Lung microvascular endothelial cell (primary cell): Measurements from ENCODE around the gene FRAT1. TPM values are rescaled to one million over a fixed set of nuclear protein-coding genes. Genes with fewer than 3 reads are reported as not detected.
A peak's percentile ranks its signal among the peaks of the same experiment; 100 is the strongest.
"Not testable (repeated sequence)": the region's sequence is repeated elsewhere in the genome, so short reads cannot be mapped to it uniquely, and the experiment has no call there.

Source experiments
- DNase-seq, 2 donors: peaks; one replicate each; pipeline versions ENCODE4 v3.0.0 to v3.0.0-alpha.2; 2010; ENCODE audit warnings: low read depth in 2 of 2
- total RNA-seq: library from RNA; depleted of rRNA; stranded (reverse); fragments of >200 nt; gene quantifications from 2 replicates; pipeline ENCODE4 v1.2.1, GENCODE V29; 2014

The FRAT1 gene
- total RNA-seq, 1 donor from 2014 or later: 5.8 TPM

- peak; percentile 94 to 96 for DNase-seq
Measured at GRCh38 chr10:97334370-97335175, 15.5 kb downstream of the FRAT1 start, which contains the start of gene FRAT2. Gene FRAT2, minus strand, starts transcription at chr10:97334729. Its CDS starts 157 bp downstream, at chr10:97334572.

DNA sequence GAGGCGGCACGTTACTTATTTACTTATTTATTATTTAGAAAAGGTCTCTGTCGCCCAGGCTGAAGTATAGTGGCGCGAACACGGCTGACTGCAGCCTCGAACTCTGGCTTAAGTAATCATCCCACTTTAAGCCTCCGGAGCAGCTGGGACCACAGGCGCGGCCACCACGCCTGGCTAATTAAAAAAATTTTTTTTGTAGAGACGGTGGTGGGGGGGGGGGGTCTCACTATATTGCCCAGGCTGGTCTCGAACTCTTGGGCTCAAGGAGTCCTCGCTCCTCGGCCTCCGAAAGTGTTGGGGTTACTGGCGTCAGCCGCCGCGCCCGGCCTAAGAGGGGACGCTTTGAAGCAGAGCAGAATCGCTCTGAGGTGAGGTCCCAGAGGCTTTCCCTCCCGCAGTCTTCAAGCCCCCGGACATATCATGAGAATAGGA lies 16.1 kb downstream of the FRAT1 start:
- DNase-seq: no peak

- no peak for DNase-seq
Measured at GRCh38 chr10:97336006-97336405, 16.9 kb downstream of the FRAT1 start.

DNA sequence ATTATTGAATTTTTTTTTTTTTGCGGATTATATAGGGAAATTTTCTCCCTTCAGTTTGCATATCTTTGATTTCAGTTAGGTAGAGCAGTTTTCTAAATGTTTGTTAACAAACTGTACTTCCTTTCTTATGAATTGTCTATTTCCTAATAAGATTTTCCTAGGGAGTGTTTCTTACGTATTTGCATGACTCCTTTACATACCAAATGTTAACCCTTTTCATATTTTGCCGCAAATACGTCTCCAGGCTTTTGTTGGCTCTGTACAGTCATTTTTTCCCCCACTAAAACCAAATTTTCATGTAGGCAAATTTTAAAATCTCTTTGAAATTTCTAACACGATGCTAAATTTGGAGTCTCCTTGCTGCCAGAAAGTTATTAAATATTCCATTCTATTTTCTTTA lies 17.4 kb downstream of the FRAT1 start:
- DNase-seq: no peak

GRCh38 chr10:97336942-97337831 lies 18.1 kb downstream of the FRAT1 start:
- DNase-seq: no peak

DNA sequence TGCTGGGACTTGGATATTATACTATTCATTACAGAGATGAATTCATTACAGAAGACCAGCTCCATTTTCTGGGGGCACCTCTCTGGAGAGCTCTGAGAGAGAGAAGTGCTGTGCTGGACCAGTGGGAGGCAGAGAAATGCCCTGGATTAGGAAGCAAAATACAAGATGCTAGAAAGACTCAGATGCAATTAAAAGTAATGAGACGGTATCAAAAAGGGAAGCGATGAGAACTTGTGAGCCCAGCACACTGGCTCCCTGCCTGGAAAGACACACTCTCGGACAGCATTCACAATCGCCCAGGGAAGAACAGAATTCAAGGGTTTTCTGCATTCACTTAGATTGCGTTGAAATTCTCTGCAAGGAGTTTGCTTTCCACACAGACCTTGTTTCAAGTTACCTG lies 19.0 kb downstream of the FRAT1 start:
- no peak for DNase-seq

DNA sequence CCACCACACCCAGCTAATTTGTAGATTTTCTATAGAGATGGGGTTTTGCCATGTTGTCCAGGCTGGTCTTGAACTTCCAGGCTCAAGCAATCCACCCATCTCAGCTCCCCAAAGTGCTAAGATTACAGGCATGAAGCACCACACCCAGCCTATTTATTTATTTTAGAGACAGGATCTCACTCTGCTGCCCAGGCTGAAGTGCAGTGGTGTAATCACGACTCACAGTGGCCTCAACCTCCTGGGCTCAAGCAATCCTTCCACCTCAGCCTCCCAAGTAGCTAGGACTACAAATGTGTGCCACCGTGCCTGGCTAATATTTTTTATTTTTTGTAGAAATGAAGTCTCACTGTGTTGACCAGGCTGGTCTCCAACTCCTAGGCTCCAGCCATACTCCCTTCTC lies 22.3 kb downstream of the FRAT1 start:
- DNase-seq: no peak

DNA sequence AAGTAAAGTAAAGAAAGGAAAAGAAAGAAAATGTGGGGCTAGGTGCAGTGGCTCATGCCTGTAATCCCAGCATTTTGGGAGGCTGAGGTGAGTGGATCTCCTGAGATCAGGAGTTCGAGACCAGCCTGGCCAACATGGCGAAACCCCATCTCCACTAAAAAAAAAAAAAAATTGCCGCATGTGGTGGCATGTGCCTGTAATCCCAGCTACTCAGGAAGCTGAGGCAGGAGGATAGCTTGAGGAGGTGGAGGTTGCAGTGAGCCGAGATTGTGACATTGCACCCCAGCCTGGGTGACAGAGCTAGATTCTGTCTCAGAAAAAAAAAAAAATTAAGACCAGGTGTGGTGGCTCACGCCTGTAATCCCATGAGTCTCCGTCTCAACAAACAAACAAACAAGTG lies 24.6 kb downstream of the FRAT1 start:
- not testable (repeated sequence) for DNase-seq

- no peak for DNase-seq
Measured at GRCh38 chr10:97347317-97347716, 28.2 kb downstream of the FRAT1 start.

GRCh38 chr10:97349752-97350513 lies 30.9 kb downstream of the FRAT1 start:
- no peak for DNase-seq

GRCh38 chr10:97353945-97354344 lies 34.9 kb downstream of the FRAT1 start:
- no peak for DNase-seq

GRCh38 chr10:97355571-97355975 lies 36.5 kb downstream of the FRAT1 start:
- DNase-seq: peak; percentile 77 to 83

- peak; percentile 26 to 36 for DNase-seq
Measured at GRCh38 chr10:97356318-97356914, 37.3 kb downstream of the FRAT1 start.

DNA sequence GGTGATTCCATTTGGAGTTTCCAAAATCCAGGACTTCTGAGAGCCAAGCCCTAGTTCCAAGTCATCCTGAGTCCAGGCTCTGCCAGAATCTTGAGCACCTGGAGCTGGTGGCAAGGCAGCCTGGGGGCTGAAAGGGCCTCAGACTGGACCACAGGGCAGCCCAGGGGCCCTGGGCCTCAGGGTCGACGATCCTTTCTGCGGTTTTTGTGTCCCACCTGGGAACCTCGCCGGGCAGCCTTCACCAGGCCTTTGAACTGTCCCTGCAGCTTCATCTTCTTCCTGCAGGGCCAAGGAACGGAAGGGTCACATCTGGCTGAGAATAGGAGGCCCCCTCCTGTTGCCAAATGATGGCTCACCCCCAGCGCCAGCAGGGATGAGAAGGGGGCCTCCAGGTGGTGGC lies 37.8 kb downstream of the FRAT1 start:
- DNase-seq: no peak

DNA sequence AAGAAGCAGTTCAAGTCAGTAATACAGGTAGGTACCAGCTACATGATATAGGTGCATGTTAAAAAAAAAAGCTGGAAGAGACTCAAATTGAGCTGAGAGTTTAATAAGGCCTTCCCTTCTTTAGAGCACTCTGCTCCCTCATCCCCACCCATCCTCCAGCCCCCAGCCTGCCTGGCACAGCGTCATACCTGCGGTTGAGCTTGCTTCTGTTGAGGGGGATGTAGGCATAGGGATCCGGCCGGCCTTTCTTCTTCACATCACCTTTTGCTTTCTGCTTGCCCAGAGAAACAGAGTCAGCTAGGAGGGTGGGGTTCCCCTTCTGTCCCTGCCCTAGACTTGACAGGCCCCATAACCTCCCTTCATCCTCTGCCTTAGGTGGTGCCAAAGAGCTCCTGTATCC lies 39.3 kb downstream of the FRAT1 start:
- no peak for DNase-seq

DNA sequence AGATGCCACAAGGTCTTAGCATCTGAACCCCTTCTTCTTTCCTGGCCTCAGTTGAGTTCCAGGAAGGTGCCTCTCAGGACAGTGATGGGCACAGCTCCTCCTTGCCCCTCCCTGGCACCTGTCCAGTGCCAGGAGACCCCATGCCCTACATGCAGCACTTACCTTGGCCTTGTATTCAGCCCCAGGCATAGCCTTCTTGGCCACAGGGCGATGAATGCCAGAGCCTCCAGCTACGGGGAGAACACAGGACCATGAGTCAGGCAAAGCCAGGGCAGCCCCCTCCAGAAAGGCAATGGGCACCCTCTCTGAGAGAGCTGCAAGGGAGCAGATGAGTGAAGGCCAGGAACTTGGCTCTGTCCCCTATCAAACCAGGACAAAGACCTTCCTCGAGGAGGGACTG lies 39.7 kb downstream of the FRAT1 start:
- DNase-seq: no peak

DNA sequence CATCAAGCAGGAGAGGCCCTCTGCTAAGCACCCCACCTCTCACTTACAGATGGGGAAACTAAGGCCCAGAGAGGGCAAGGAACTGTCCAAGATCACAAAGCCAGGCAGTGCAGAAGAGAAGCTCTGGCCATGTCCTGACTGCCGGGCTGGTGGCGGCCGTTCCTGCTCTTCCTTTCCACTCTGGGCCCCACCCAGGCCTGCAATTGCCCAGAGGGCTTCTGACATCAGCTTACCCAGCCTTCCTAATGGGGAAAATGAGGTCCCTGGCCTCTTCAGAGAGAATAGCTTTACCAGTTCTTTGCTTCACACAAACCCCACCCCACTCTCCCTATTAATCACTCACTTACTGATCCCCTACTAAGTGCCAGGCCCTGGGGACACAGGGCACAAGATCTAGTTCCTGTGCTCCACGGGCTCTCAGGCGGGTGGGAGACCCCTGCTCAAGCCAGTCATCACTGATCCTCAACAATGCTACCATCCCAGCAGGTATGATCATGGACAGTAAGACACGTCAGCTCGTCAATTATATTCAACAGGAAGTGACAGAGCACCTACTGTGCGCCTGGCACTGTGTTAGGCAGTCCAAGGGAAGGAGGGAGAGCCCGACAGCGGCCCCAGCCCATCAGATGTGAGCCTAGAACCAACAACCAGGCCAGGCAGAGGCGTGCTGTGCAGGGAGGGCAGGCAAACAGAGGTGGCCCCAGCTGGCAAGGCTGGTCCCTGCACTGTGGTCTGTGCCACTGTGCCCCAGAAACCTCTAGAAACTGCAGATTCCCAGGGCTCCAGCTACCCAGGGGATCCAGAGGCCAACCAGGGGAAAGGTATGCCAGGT lies 41.9 kb downstream of the FRAT1 start:
- no peak for DNase-seq

GRCh38 chr10:97361537-97361901 lies 42.4 kb downstream of the FRAT1 start:
- DNase-seq: peak; percentile 57 to 71

- DNase-seq: no peak
Measured at GRCh38 chr10:97362310-97363033, 43.4 kb downstream of the FRAT1 start.

DNA sequence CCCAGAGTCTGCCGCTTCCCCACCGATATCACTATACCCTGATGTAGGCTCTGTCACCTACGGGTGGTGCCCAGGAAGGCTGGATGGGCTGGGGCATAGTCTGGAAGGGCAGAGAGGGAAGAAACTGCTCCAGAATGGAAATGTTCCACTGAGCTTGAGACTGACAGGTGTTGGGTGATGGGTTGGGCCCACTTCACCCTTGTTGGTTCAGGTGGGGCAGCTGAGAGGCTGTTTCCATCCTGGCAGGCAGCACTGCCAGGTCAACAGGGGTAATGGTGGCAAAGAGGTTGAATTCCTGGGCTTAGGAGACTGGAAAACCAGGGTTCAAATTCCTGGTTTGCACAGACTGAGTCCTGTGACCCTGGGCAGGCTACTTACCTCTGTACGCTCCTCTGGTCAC lies 44.0 kb downstream of the FRAT1 start:
- no peak for DNase-seq
